Skeletal muscle tissue (tissue), 4 donors: ENCODE results near the gene LRRC4. TPM values are rescaled to one million over a fixed set of nuclear protein-coding genes. Genes with fewer than 3 reads are reported as not detected.

Experiments
- H3K27ac ChIP-seq: one replicate; pipeline ENCODE4 v1.7.0; 2013; ENCODE audit warnings: mild to moderate bottlenecking, low read depth, low read length, inconsistent platforms
- H3K27me3 ChIP-seq, 3 donors: one replicate each; pipeline ENCODE4 v1.7.0; 2013; ENCODE audit warnings: low read length in 3 of 3; ENCODE audit not compliant: control insufficient read depth in 3 of 3, insufficient read depth in 3 of 3
- H3K36me3 ChIP-seq, 3 donors: one replicate each; pipeline ENCODE4 v1.7.0; 2013; ENCODE audit warnings: low read length in 3 of 3; ENCODE audit not compliant: control insufficient read depth in 3 of 3, insufficient read depth in 3 of 3
- H3K4me1 ChIP-seq, 3 donors: one replicate each; pipeline ENCODE4 v1.7.0; 2013; ENCODE audit warnings: low read length in 3 of 3, mild to moderate bottlenecking in 3 of 3; ENCODE audit not compliant: control insufficient read depth in 3 of 3, insufficient read depth in 3 of 3
- H3K4me3 ChIP-seq, 3 donors: one replicate each; pipeline ENCODE4 v1.7.0; 2013; ENCODE audit warnings: low read length in 3 of 3
- H3K9ac ChIP-seq, 3 donors: one replicate each; pipeline ENCODE4 v1.7.0; 2013; ENCODE audit warnings: low read length in 3 of 3, mild to moderate bottlenecking in 3 of 3, moderate library complexity in 2 of 3, low read depth in 1 of 3
- H3K9me3 ChIP-seq, 3 donors: one replicate each; pipeline ENCODE4 v1.7.0; 2013; ENCODE audit warnings: low read length in 3 of 3; ENCODE audit not compliant: control insufficient read depth in 3 of 3
- total RNA-seq: library from RNA; depleted of rRNA; stranded (reverse); fragments of >200 nt; gene quantifications from one replicate; pipeline ENCODE4 v1.2.3, GENCODE V29; 2014
- donor health status: Osteomylitis.

Gene LRRC4
- total RNA-seq, 1 donor from 2014 or later, result 1.0 TPM

DNA sequence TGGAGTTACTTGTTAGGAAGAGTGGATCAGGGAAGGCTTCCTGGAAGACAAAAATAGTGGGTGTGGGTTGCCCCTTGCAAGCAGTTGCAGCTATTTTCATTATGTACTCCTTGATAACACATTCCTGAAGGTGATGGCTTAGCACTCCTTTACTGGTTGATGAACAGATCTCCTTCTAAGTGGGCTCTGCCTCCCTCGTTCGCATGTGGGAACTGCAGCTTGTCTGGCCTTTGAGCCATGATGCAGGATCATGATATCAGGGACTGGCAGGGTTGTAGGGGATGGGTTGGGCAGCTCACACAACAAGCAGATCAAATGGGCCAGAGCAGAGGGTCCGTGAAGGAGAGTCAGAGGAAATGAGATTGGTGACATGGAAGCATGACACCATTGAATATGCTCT is 28.8 kb upstream of the LRRC4 start:
- Histone ChIP-seq H3K4me3 (no peak overlapping the region), H3K36me3 (no peaks in the 10 kb centered on the region), H3K9ac (no peak overlapping the region), H3K27ac (no peak overlapping the region), H3K4me1 (no peaks in the 10 kb centered on the region), H3K27me3 (no peaks in the 10 kb centered on the region), H3K9me3 (no peaks in the 10 kb centered on the region)

DNA sequence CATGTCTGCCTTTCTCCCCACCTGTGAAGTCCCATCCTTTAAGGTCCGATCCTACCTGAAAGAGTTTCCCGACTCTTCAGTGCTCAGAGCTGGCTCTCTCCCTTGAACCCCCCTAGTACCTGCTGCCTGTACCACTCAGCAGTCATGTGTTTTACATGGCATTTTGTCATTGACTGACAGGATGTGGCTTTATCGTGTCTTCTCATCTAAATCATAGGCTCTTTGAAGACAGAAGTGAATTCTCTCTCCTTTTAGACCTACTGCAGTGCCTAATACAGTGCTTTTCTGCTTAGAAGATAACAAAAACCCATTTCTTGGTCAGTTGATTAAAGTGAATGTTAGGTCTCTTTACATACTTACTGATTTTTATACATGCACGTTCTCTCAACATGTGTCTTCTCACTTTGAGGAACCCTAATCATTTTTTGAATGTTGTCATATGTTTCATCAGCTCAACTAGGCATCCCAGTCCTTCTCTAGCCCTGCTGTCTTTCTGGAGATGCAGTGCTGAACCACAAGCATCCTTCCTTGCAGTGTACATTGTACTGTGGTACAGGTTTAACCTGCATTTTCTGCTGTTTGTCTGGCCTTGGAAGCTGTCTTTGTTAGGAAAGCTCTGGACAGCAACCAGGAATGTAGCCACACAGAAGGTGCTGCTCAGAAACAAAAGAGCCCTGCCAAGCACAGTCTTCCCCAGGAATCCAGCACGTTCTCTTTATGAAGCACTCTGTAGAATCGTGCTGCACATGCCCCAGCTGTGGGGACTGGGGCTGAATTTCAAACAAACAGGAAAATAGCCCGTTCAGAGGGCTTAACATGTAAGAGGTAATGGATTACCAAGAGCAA is 28.1 kb upstream of the LRRC4 start:
- H3K27ac ChIP-seq, result no peak overlapping the region
- H3K9me3 ChIP-seq, result no peaks in the 10 kb centered on the region
- no peaks in the 10 kb centered on the region for H3K36me3 ChIP-seq
- H3K9ac ChIP-seq, result no peak overlapping the region
- no peaks in the 10 kb centered on the region for H3K4me1 ChIP-seq
- H3K27me3 ChIP-seq, result no peaks in the 10 kb centered on the region
- H3K4me3 ChIP-seq, result no peak overlapping the region

DNA sequence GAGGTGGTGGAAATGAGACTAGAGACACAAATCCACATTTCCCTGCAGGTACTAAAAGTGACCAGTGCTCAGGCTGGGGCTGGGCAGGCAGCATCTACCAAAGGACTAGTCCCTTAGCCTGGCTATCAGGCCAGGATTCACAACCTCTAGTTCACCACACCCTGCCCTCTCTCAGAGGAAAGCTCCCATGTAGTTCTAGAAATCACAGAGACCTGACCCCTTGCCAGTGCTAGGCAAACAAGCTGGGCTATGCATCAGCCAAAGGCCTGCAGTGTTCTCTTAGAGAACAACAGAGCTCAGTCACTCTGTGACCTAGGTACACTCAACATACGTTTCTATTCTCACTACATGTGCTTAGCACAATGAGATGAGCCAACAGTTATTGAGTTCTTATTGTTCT is 26.7 kb upstream of the LRRC4 start:
- H3K27ac ChIP-seq, result no peak overlapping the region
- no peaks in the 10 kb centered on the region for H3K4me1 ChIP-seq
- no peaks in the 10 kb centered on the region for H3K27me3 ChIP-seq
- H3K9ac ChIP-seq, result no peak overlapping the region
- H3K9me3 ChIP-seq, result no peaks in the 10 kb centered on the region
- H3K36me3 ChIP-seq, result no peaks in the 10 kb centered on the region
- H3K4me3 ChIP-seq, result no peak overlapping the region

DNA sequence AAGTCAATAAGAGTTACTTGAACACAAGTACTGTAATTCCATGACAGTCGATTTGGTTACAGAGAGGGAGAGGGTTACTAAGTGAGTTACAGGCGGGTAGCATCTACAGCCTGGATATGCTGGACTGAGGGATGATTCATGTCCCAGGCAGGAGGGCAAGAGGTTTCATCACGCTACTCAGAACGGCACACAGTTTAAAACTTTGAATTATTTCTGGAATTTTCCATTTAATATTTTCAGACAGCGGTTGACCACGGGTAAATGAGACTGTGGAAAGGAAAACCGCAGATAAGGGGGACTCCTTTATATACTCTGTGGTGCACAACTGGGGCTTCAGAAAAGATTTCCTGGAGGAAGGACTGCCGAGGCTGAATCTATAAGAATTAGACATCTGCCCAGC is 25.7 kb upstream of the LRRC4 start:
- H3K9ac ChIP-seq, result no peak overlapping the region
- no peaks in the 10 kb centered on the region for H3K36me3 ChIP-seq
- H3K4me1 ChIP-seq, result no peaks in the 10 kb centered on the region
- H3K27me3 ChIP-seq, result no peaks in the 10 kb centered on the region
- no peak overlapping the region for H3K27ac ChIP-seq
- H3K4me3 ChIP-seq, result no peak overlapping the region
- no peaks in the 10 kb centered on the region for H3K9me3 ChIP-seq

DNA sequence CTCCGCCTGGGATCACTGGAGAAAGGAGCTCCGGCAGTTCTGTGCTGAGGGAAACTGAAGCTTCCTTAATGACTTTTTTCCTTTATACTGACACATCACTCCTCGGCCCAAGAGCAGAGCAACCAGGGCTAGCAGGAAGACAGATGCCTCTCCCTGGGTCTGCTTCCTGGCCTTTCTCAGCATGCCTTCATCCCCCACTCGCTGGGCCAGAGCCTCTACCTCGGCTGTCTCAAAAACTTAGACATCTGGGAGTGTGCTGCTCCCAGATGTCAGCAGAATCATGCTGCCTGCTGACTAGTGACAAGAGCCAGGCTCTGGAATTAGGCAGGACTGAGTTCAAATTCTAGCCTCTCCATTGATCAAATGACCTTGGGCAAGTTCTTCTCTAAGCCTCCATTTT is 24.4 kb upstream of the LRRC4 start:
- Histone ChIP-seq H3K9me3 (no peaks in the 10 kb centered on the region), H3K27me3 (no peaks in the 10 kb centered on the region)

DNA sequence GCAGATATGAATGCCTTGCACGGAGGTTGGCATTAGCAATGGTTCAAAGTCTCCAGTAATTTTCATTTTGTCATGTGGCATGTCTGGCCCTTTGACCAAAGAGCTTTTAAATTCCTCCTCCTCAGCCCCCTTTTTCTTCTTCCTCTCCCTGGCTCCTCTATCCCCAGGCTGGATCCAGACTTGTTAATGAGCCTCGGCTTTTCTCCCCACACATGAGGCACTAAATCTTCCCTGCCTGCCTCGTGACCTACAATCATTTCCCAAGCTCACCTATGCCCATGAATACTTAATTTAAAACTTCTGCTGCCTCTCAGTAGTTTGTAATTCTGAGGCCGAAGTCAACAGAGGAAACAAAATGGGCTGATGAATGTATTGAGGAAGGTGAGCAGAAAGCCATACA is 23.3 kb upstream of the LRRC4 start:
- Histone ChIP-seq H3K27ac (no peak overlapping the region), H3K9me3 (no peaks in the 10 kb centered on the region), H3K27me3 (no peaks in the 10 kb centered on the region), H3K36me3 (no peaks in the 10 kb centered on the region), H3K4me1 (no peaks in the 10 kb centered on the region), H3K4me3 (no peak overlapping the region), H3K9ac (no peak overlapping the region)

More for the DNA sequence above, 24.4 kb upstream of the LRRC4 start:
- Histone ChIP-seq H3K9ac (no peak overlapping the region), H3K4me3 (no peak overlapping the region), H3K27ac (no peak overlapping the region), H3K4me1 (no peaks in the 10 kb centered on the region), H3K36me3 (no peaks in the 10 kb centered on the region)

DNA sequence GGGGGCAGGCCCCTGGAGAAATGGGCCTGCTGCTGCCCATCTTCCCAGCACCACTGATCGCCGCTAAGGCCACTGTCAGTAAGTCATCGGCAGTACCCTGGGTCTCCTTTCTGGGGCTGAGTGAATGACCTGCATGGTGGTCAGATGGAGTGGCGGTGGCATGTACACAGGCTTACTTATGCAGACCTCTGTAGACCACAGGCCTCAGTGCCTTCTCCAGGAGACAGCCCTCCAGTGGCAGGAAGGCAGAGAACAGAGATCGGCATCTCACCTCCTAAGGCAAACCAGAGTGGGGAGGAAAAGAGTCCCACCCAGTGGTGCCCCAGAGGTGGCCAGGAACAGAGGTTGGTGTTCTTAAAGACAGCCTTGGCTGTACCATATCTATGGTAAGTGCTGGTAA is 22.8 kb upstream of the LRRC4 start:
- H3K27me3 ChIP-seq, result no peaks in the 10 kb centered on the region
- no peak overlapping the region for H3K4me3 ChIP-seq
- H3K4me1 ChIP-seq, result no peaks in the 10 kb centered on the region
- no peaks in the 10 kb centered on the region for H3K9me3 ChIP-seq
- H3K36me3 ChIP-seq, result no peaks in the 10 kb centered on the region
- H3K9ac ChIP-seq, result no peak overlapping the region
- no peak overlapping the region for H3K27ac ChIP-seq

DNA sequence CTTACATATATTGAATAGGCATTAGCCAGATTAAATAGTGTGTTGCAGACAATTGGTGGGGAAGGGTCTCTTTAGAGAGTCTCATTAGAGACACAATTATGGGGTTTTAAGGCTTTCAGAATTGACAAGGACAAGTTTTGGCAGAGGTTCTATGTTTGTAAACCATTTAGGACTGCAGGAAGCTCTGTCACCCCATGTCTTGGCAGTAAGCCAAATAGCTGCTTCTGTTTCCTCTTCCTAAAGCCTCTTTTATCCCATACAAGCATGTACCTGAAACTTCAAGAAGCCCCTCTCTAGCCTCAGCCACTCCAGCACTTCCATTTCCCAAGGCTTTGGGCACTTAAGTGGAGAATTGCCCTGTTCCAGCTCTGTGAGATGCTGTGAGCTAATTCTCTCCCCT is 21.8 kb upstream of the LRRC4 start:
- Histone ChIP-seq H3K36me3 (no peaks in the 10 kb centered on the region), H3K4me1 (no peaks in the 10 kb centered on the region), H3K27ac (no peak overlapping the region), H3K9ac (no peak overlapping the region), H3K9me3 (no peaks in the 10 kb centered on the region), H3K27me3 (no peaks in the 10 kb centered on the region), H3K4me3 (no peak overlapping the region)

DNA sequence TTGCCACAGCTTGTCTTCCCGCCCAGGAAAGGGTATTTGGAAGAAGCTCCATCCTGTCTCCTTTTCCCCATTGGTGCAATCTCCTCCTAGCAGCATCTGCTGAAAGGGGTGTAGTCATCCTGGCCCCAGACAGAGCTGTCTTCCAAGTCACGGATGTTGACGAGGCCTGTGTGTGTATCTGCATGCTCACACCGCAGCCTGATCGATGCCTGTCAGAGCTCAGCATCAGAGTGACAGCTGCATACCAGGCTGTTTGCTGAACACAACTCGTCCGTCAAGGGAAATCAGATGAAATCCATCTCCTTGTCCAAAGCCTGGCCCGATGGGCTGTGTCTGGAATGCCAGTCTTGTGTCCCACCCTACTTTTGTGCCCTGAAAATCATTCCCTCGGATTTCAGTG is 21.2 kb upstream of the LRRC4 start:
- Histone ChIP-seq H3K36me3 (no peaks in the 10 kb centered on the region), H3K4me1 (no peaks in the 10 kb centered on the region), H3K27ac (no peak overlapping the region), H3K9me3 (no peaks in the 10 kb centered on the region), H3K9ac (no peak overlapping the region), H3K27me3 (no peaks in the 10 kb centered on the region), H3K4me3 (no peak overlapping the region)

DNA sequence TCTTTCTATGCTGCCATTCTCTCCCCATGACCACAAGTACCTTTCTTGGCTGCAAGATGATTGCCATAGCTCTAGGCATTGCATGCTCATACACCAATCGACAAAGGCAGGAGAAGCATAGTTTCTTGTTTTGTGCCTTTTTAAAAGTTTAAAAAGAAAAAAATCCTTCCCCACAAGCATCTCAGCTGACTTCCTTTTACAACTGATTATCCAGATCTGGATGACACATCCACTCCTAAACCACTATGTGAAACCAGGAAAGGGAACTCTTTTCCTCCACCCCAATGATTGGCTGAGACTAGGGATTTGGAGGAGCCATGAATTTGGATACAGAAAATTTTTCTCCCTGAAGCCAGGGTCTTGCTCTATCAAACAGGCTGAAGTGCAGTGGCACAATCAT is 14.5 kb upstream of the LRRC4 start:
- no peaks in the 10 kb centered on the region for H3K9me3 ChIP-seq
- H3K36me3 ChIP-seq, result no peaks in the 10 kb centered on the region
- no peak overlapping the region for H3K27ac ChIP-seq
- no peak overlapping the region for H3K4me3 ChIP-seq
- H3K27me3 ChIP-seq, result no peaks in the 10 kb centered on the region
- H3K4me1 ChIP-seq, result peaks cover 0 to 2% (median 0%) of the 10 kb centered on the region in 3 donors
- no peak overlapping the region for H3K9ac ChIP-seq
